Nephron progenitor cell (in vitro differentiated cells): ENCODE data around the gene STOX2.

Source experiments
- DNase-seq: peaks from one replicate; pipeline ENCODE4 v3.0.0; 2021
- H3K27ac Mint-ChIP-seq: 2 replicates; pipeline ENCODE4 v1.8.0; 2021; ENCODE audit warnings: mild to moderate bottlenecking, moderate library complexity, mixed read lengths
- H3K27me3 Mint-ChIP-seq: 2 replicates; pipeline ENCODE4 v1.8.0; 2021; ENCODE audit warnings: mild to moderate bottlenecking, low read depth, mixed read lengths; ENCODE audit not compliant: poor library complexity
- H3K36me3 Mint-ChIP-seq: 2 replicates; pipeline ENCODE4 v1.8.0; 2021; ENCODE audit warnings: low read depth, mixed read lengths
- H3K4me1 Mint-ChIP-seq: 2 replicates; pipeline ENCODE4 v1.8.0; 2021; ENCODE audit warnings: mixed read lengths
- H3K4me3 Mint-ChIP-seq: 2 replicates; pipeline ENCODE4 v1.8.0; 2021; ENCODE audit warnings: mild to moderate bottlenecking, moderate library complexity, mixed read lengths
- H3K9me3 Mint-ChIP-seq: 2 replicates; pipeline ENCODE4 v1.8.0; 2021; ENCODE audit warnings: mild to moderate bottlenecking, moderate library complexity, mixed read lengths
- CTCF ChIP-seq: fragments of 200-600 bp; sonication (generic); IDR thresholded peaks from 2 replicates; pipeline ENCODE4 v1.5.0; 2021; ENCODE audit warnings: antibody characterized with exemption

STOX2 gene

GRCh38 chr4:183919141-183919540, 14.0 kb downstream of the STOX2 start:
- peaks cover 13% of the 10 kb centered on the region for H3K4me1 Mint-ChIP-seq
- H3K27me3 Mint-ChIP-seq, result peaks cover 3% of the 10 kb centered on the region
- H3K9me3 Mint-ChIP-seq, result peaks cover 17% of the 10 kb centered on the region
- H3K27ac Mint-ChIP-seq, result no peak overlapping the region
- no peak for DNase-seq
- TF ChIP-seq CTCF, result no peak
- H3K4me3 Mint-ChIP-seq, result no peak overlapping the region
- H3K36me3 Mint-ChIP-seq, result peaks cover 57% of the 10 kb centered on the region

- no peak overlapping the region for H3K4me3 Mint-ChIP-seq
- peaks cover 21% of the 10 kb centered on the region for H3K9me3 Mint-ChIP-seq
- H3K27ac Mint-ChIP-seq, result no peak overlapping the region
- peaks cover 13% of the 10 kb centered on the region for H3K4me1 Mint-ChIP-seq
- H3K27me3 Mint-ChIP-seq, result peaks cover 3% of the 10 kb centered on the region
- no peak for TF ChIP-seq CTCF
- DNase-seq, result no peak
- peaks cover 65% of the 10 kb centered on the region for H3K36me3 Mint-ChIP-seq
These were observed 15.4 kb downstream of the STOX2 start for GRCh38 chr4:183920512-183920911.

GRCh38 chr4:183921335-183921734, 16.2 kb downstream of the STOX2 start:
- Mint-ChIP-seq H3K4me1 (peaks cover 13% of the 10 kb centered on the region), H3K9me3 (peaks cover 21% of the 10 kb centered on the region), H3K27ac (no peak overlapping the region), H3K4me3 (no peak overlapping the region), H3K36me3 (peaks cover 57% of the 10 kb centered on the region), H3K27me3 (peaks cover 3% of the 10 kb centered on the region)
- no peak for TF ChIP-seq CTCF
- no peak for DNase-seq

GRCh38 chr4:183924362-183925044, 19.4 kb downstream of the STOX2 start:
- Mint-ChIP-seq H3K36me3 (peaks cover 52% of the 10 kb centered on the region), H3K27ac (no peak overlapping the region), H3K4me3 (no peak overlapping the region), H3K27me3 (peaks cover 3% of the 10 kb centered on the region), H3K4me1 (peaks cover 8% of the 10 kb centered on the region), H3K9me3 (peaks cover 21% of the 10 kb centered on the region)
- no peak for TF ChIP-seq CTCF
- DNase-seq, result no peak

GRCh38 chr4:183926950-183927349, 21.8 kb downstream of the STOX2 start:
- Mint-ChIP-seq H3K4me3 (no peak overlapping the region), H3K36me3 (peaks cover 38% of the 10 kb centered on the region), H3K4me1 (peaks cover 8% of the 10 kb centered on the region), H3K9me3 (peaks cover 18% of the 10 kb centered on the region), H3K27me3 (peaks cover 3% of the 10 kb centered on the region), H3K27ac (no peak overlapping the region)
- no peak for TF ChIP-seq CTCF
- DNase-seq, result no peak

GRCh38 chr4:183932576-183932975, 27.5 kb downstream of the STOX2 start:
- H3K4me1 Mint-ChIP-seq, result peaks cover 38% of the 10 kb centered on the region
- no peaks in the 10 kb centered on the region for H3K27me3 Mint-ChIP-seq
- DNase-seq, result no peak
- no peak for TF ChIP-seq CTCF
- no peak overlapping the region for H3K4me3 Mint-ChIP-seq
- no peaks in the 10 kb centered on the region for H3K9me3 Mint-ChIP-seq
- no peak overlapping the region for H3K27ac Mint-ChIP-seq
- peaks cover 11% of the 10 kb centered on the region for H3K36me3 Mint-ChIP-seq
